Left renal pelvis (tissue), 4 donors: Measurements from ENCODE around the gene BID. TPM values are rescaled to one million over a fixed set of nuclear protein-coding genes. Genes with fewer than 3 reads are reported as not detected.
"Not testable (repeated sequence)": the region's sequence is repeated elsewhere in the genome, so short reads cannot be mapped to it uniquely, and the experiment has no call there.

Experiments used
- DNase-seq, 4 donors: peaks; one replicate each; pipeline ENCODE4 v3.0.0-alpha.2; 2013; ENCODE audit warnings: low read depth in 4 of 4, low spot score in 3 of 4
- polyA plus RNA-seq, 4 donors: library from polyadenylated mRNA; unstranded; fragments of 120-200 nt; gene quantifications; one replicate each; pipeline ENCODE4 v1.2.1, GENCODE V29; 2013; ENCODE audit not compliant: insufficient read length in 4 of 4

BID gene
- polyA plus RNA-seq, 4 donors: 10.9 to 25.4 (median 17.2) TPM

GRCh38 chr22:17712441-17712840, 61.8 kb downstream of the BID start:
- no peak for DNase-seq

- no peak for DNase-seq
Observed at GRCh38 chr22:17710023-17710422, 64.2 kb downstream of the BID start.

GRCh38 chr22:17707526-17707925, 66.7 kb downstream of the BID start:
- no peak for DNase-seq

- no peak for DNase-seq
Observed at GRCh38 chr22:17706947-17707346, 67.3 kb downstream of the BID start.

- DNase-seq: no peak
Observed at GRCh38 chr22:17705951-17706900, 68.0 kb downstream of the BID start.

GRCh38 chr22:17705546-17705945, 68.7 kb downstream of the BID start:
- DNase-seq: no peak

GRCh38 chr22:17703811-17704210, 70.5 kb downstream of the BID start:
- no peak for DNase-seq

- DNase-seq: no peak
Observed at GRCh38 chr22:17700778-17701177, 73.5 kb downstream of the BID start.

GRCh38 chr22:17699696-17700340, 74.5 kb downstream of the BID start:
- DNase-seq: no peak

- no peak for DNase-seq
Observed at GRCh38 chr22:17698948-17699347, 75.3 kb downstream of the BID start.

GRCh38 chr22:17698276-17698675, 76.0 kb downstream of the BID start:
- not testable (repeated sequence) for DNase-seq

- DNase-seq: not testable (repeated sequence)
Observed at GRCh38 chr22:17697196-17697595, 77.1 kb downstream of the BID start.

GRCh38 chr22:17695986-17696385, 78.3 kb downstream of the BID start:
- DNase-seq: no peak

- no peak for DNase-seq
Observed at GRCh38 chr22:17694752-17695151, 79.5 kb downstream of the BID start.

GRCh38 chr22:17694193-17694592, 80.1 kb downstream of the BID start:
- DNase-seq: no peak

GRCh38 chr22:17692841-17693240, 81.4 kb downstream of the BID start:
- no peak for DNase-seq

GRCh38 chr22:17684245-17684644, 90.0 kb downstream of the BID start:
- no peak for DNase-seq

Other genes with a start within 250 kb of the BID start
- 1 to 10 TPM in 3 of 4 donors, under 1 TPM in 1; 0.31 to 2.0 (median 1.6) TPM for gene SLC25A18, start 211.0 kb downstream of the BID start, polyA plus RNA-seq
- 100 to 1,000 TPM in 3 of 4 donors, 10 to 100 TPM in 1; 85.0 to 148 (median 130) TPM for gene ATP6V1E1, start 145.7 kb downstream of the BID start, polyA plus RNA-seq
- 10 to 100 TPM; 26.2 to 49.0 (median 44.2) TPM for gene BCL2L13, start 135.7 kb downstream of the BID start, polyA plus RNA-seq